HCT116 (cell line): ENCODE data around the gene HDAC2. TPM values are rescaled to one million over a fixed set of nuclear protein-coding genes. Genes with fewer than 3 reads are reported as not detected.
"Not testable (repeated sequence)": the region's sequence is repeated elsewhere in the genome, so short reads cannot be mapped to it uniquely, and the experiment has no call there.

Experiments
- ATAC-seq: fragments of 200-7000 bp; cut with Tn5 transposase; 2 replicates; pipeline ENCODE4 v1.9.1; 2020; ENCODE audit warnings: mild to moderate bottlenecking, moderate library complexity
- BruUV-seq: library from RNA; stranded (reverse); fragments of 400-500 nt; replicated peaks from 2 replicates; lab custom pipeline; 2021; lab: Mats Ljungman, UMichigan
- CTCF ChIA-PET: fragments of 300-600 bp; sonication (Branson Sonifier 250); formaldehyde crosslinking; loops from one replicate; lab custom pipeline; 2021; ENCODE audit warnings: antibody characterized with exemption; lab: Charles Lee
- POLR2A ChIA-PET: fragments of 300-600, 350-600 bp; sonication (Branson Sonifier 250); formaldehyde crosslinking; loops from one replicate; lab custom pipeline; 2021; ENCODE audit warnings: antibody characterized with exemption; lab: Charles Lee
- RAD21 ChIA-PET, 2 experiments: fragments of 300-600 bp; sonication (Branson Sonifier 250); formaldehyde crosslinking; loops; one replicate each; lab custom pipeline; 2023; ENCODE audit warnings: low total read pairs in 2 of 2; ENCODE audit not compliant: uncharacterized antibody in 2 of 2, unreplicated experiment in 2 of 2, low non-redundant PET in 1 of 2; lab: Charles Lee
- DNase-seq: peaks from one replicate; pipeline ENCODE4 v3.0.0-alpha.2; 2010; ENCODE audit warnings: low read depth, low spot score
- H2AFZ ChIP-seq: fragments of 200-600 bp; shearing (Covaris generic), sonication (generic); 2 replicates; pipeline ENCODE4 v1.6.1; 2017; ENCODE audit warnings: low read depth, mixed run types, mixed read lengths, antibody characterized with exemption, low read length; ENCODE audit not compliant: poor library complexity, severe bottlenecking
- H3K27ac ChIP-seq: 2 replicates; pipeline ENCODE4 v1.5.1; 2012; ENCODE audit warnings: low read depth, low read length
- H3K27me3 ChIP-seq: fragments of 200-600 bp; sonication (generic); 2 replicates; pipeline ENCODE4 v1.6.1; 2016; ENCODE audit warnings: mixed run types, low read length, mixed read lengths; ENCODE audit not compliant: insufficient read depth
- H3K36me3 ChIP-seq, 2 experiments: fragments of 200-500 bp in 1 of 2; fragments of 200-600 bp in 1 of 2; sonication (Bioruptor generic) in 1 of 2; sonication (generic) in 1 of 2; 2 replicates each; pipeline versions ENCODE4 v1.5.1 to v1.6.1; 2014 to 2016; ENCODE audit warnings: low read length in 2 of 2, inconsistent platforms in 1 of 2, mixed read lengths in 1 of 2, mixed run types in 1 of 2; ENCODE audit not compliant: insufficient read depth in 2 of 2, control insufficient read depth in 1 of 2
- H3K4me1 ChIP-seq, 2 experiments: fragments of 200-600 bp in 1 of 2; sonication (generic) in 1 of 2; 2 replicates each; pipeline versions ENCODE4 v1.5.1 to v1.6.1; 2012 to 2017; ENCODE audit warnings: low read length in 2 of 2, inconsistent platforms in 1 of 2, mild to moderate bottlenecking in 1 of 2, mixed read lengths in 1 of 2, mixed run types in 1 of 2, moderate library complexity in 1 of 2; ENCODE audit not compliant: insufficient read depth in 2 of 2, control insufficient read depth in 1 of 2
- H3K4me2 ChIP-seq: fragments of 200-600 bp; sonication (generic); 2 replicates; pipeline ENCODE4 v1.6.1; 2017; ENCODE audit warnings: mixed run types, low read length, mixed read lengths
- H3K4me3 ChIP-seq, 2 experiments: fragments of 200-600 bp in 1 of 2; sonication (generic) in 1 of 2; replicated peaks in 1 of 2; 2 replicates each; pipeline ENCODE4 v1.5.1; 2011 to 2016; ENCODE audit warnings: low read length in 2 of 2, control low read depth in 1 of 2, low read depth in 1 of 2, mild to moderate bottlenecking in 1 of 2, mixed read lengths in 1 of 2, mixed run types in 1 of 2
- H3K79me2 ChIP-seq: fragments of 200-600 bp; sonication (generic); 2 replicates; pipeline ENCODE4 v1.6.1; 2017; ENCODE audit warnings: mild to moderate bottlenecking, mixed run types, low read length, moderate library complexity, mixed read lengths; ENCODE audit not compliant: insufficient read depth
- H3K9ac ChIP-seq: fragments of 200-600 bp; sonication (generic); 2 replicates; pipeline ENCODE4 v1.6.1; 2016; ENCODE audit warnings: low read length, mixed read lengths
- H3K9me2 ChIP-seq: fragments of 200-600 bp; sonication (generic), shearing (Covaris generic); 2 replicates; pipeline ENCODE4 v1.6.1; 2017; ENCODE audit warnings: mixed run types, mild to moderate bottlenecking, moderate library complexity; ENCODE audit not compliant: insufficient read depth
- H3K9me3 ChIP-seq, 2 experiments: fragments of 200-500 bp in 1 of 2; fragments of 200-600 bp in 1 of 2; sonication (Bioruptor generic) in 1 of 2; sonication (generic) in 1 of 2; 2 replicates each; pipeline ENCODE4 v1.6.1; 2014 to 2017; ENCODE audit warnings: low read length in 2 of 2, mixed read lengths in 2 of 2, inconsistent platforms in 1 of 2, low read depth in 1 of 2, mild to moderate bottlenecking in 1 of 2, mixed run types in 1 of 2, moderate library complexity in 1 of 2; ENCODE audit not compliant: control insufficient read depth in 1 of 2, insufficient read depth in 1 of 2
- H4K20me1 ChIP-seq: fragments of 200-600 bp; sonication (generic), shearing (Covaris generic); 2 replicates; pipeline ENCODE4 v1.6.1; 2017; ENCODE audit warnings: mixed run types, mild to moderate bottlenecking, moderate library complexity; ENCODE audit not compliant: insufficient read depth
- CBX3 ChIP-seq: IDR thresholded peaks from 2 replicates; pipeline ENCODE4 v1.6.1; 2012; ENCODE audit warnings: low read depth
- EGR1 ChIP-seq: IDR thresholded peaks from 2 replicates; pipeline ENCODE4 v1.6.1; 2012; ENCODE audit warnings: low read depth
- EZH2 ChIP-seq: fragments of 200-600 bp; sonication (generic); IDR thresholded peaks from 2 replicates; pipeline ENCODE4 v1.6.1; 2017; ENCODE audit warnings: antibody characterized with exemption, mixed run types
- POLR2A ChIP-seq: IDR thresholded peaks from 2 replicates; pipeline ENCODE4 v1.7.0; 2011; ENCODE audit warnings: borderline replicate concordance; ENCODE audit not compliant: insufficient read depth, insufficient read length; ENCODE audit errors: extremely low read depth
- POLR2AphosphoS5 ChIP-seq: IDR thresholded peaks from 2 replicates; pipeline ENCODE4 v1.6.1; 2011; ENCODE audit warnings: mild to moderate bottlenecking, low read depth, low read length, moderate library complexity
- RAD21 ChIP-seq: IDR thresholded peaks from 2 replicates; pipeline ENCODE4 v1.6.1; 2012; ENCODE audit warnings: low read depth, mild to moderate bottlenecking
- SIN3A ChIP-seq: IDR thresholded peaks from 2 replicates; pipeline ENCODE4 v1.6.1; 2012; ENCODE audit warnings: low read depth
- SRF ChIP-seq: IDR thresholded peaks from 2 replicates; pipeline ENCODE4 v1.6.1; 2012; ENCODE audit warnings: low read depth
- TCF7L2 ChIP-seq: IDR thresholded peaks from 2 replicates; pipeline ENCODE4 v1.7.0; 2011; ENCODE audit warnings: borderline replicate concordance, inconsistent platforms; ENCODE audit not compliant: insufficient read depth, insufficient read length; ENCODE audit errors: extremely low read depth
- ZFX ChIP-seq: fragments of 450-650 bp; IDR thresholded peaks from 2 replicates; pipeline ENCODE4 v1.6.1; 2017
- ZNF274 ChIP-seq: fragments of 200-500 bp; sonication (Bioruptor generic); IDR thresholded peaks from 2 replicates; pipeline ENCODE4 v1.6.1; 2014; ENCODE audit warnings: mild to moderate bottlenecking, low read depth, low read length, inconsistent platforms
- intact Hi-C: fragments of 100-400 bp; cut with micrococcal nuclease; formaldehyde crosslinking; loops from 2 replicates; pipeline ENCODE4 v1.10.0; 2022
- total RNA-seq: library from RNA; stranded (reverse); gene quantifications from one replicate; pipeline ENCODE4 v1.2.1, GENCODE V29; 2021; ENCODE audit not compliant: unreplicated experiment
- TF ChIP-seq, protein P1 (sequence below): IDR thresholded peaks from 2 replicates; pipeline ENCODE4 v1.6.1; 2012
- TF ChIP-seq, protein P2 (sequence below): IDR thresholded peaks from 2 replicates; pipeline ENCODE4 v1.6.1; 2011; ENCODE audit warnings: mild to moderate bottlenecking, low read length, moderate library complexity; ENCODE audit not compliant: insufficient replicate concordance; ENCODE audit errors: extremely low read depth
- TF ChIP-seq, protein P3 (sequence below): IDR thresholded peaks from 2 replicates; pipeline ENCODE4 v1.6.1; 2012
- TF ChIP-seq, protein P4 (sequence below), 3 experiments: fragments of 200-600 bp in 1 of 3; sonication (generic) in 1 of 3; IDR thresholded peaks in 2 of 3; conservative IDR thresholded peaks in 1 of 3; 2 replicates each; pipeline ENCODE4 v1.5.1; 2012 to 2017; ENCODE audit warnings: low read depth in 2 of 3, low read length in 2 of 3, antibody characterized with exemption in 1 of 3, borderline replicate concordance in 1 of 3, control low read depth in 1 of 3, mild to moderate bottlenecking in 1 of 3, mixed read lengths in 1 of 3, mixed run types in 1 of 3, moderate library complexity in 1 of 3; ENCODE audit not compliant: insufficient read depth in 1 of 3

Gene HDAC2
- total RNA-seq, 1 experiment from 2014 or later, result 153 TPM

DNA sequence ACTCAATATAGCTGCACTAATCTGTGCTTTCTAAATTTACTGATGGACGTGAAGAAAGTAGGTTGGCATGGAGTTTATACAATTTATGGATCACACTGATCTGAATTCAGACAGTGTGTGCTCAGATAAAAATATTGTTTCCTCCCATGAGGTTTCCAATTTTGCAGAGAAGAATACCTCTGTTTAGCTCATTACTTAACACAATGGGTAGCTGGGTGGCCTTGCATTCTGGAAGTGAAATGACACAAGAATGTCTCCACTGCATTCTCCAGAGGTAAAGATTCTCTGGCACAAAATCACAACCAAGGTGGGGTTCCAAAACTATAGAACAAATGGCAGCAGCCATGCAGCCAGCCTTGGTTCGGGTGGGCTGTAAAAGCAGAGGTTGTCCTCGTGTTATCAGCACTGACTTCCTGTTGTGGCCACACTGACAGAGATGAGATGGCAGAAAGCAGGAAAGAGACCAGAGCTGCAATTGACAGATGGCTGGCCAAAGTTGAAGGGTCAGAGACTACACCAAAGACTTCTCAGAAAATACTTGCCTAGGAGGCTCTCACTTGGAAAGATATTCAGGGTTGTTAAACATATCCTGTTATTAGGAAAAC is 50.2 kb downstream of the HDAC2 start:
- DNase-seq (no peak), ATAC-seq (no peak)
- no peak overlapping the region for H3K4me3 ChIP-seq
- CTCF ChIA-PET, result interaction anchor here (0.6 to 2.0 kb wide), 2 partner anchors 11 to 31 kb away, joined by 3 to 8 read pairs; no protein-coding TSS in a partner anchor
- H3K27me3 ChIP-seq, result no peaks in the 10 kb centered on the region
- no peak overlapping the region for H3K4me2 ChIP-seq
- RAD21 ChIA-PET, result no interaction called here
- no peaks in the 10 kb centered on the region for H3K36me3 ChIP-seq
- no peaks in the 10 kb centered on the region for H4K20me1 ChIP-seq
- POLR2A ChIA-PET, result no interaction called here
- no peak overlapping the region for H3K27ac ChIP-seq
- intact Hi-C loops, result no loop called here
- no peaks in the 10 kb centered on the region; the same call in 1 of the 2 replicates for H3K9me2 ChIP-seq
- H3K9me3 ChIP-seq, result no peaks in the 10 kb centered on the region
- TF ChIP-seq TCF7L2, result no peak
- no peak for TF ChIP-seq EZH2
- no peak for TF ChIP-seq SRF
- TF ChIP-seq, protein P1, sequence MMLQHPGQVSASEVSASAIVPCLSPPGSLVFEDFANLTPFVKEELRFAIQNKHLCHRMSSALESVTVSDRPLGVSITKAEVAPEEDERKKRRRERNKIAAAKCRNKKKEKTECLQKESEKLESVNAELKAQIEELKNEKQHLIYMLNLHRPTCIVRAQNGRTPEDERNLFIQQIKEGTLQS, result no peak
- TF ChIP-seq ZFX, result no peak
- TF ChIP-seq, protein P2, sequence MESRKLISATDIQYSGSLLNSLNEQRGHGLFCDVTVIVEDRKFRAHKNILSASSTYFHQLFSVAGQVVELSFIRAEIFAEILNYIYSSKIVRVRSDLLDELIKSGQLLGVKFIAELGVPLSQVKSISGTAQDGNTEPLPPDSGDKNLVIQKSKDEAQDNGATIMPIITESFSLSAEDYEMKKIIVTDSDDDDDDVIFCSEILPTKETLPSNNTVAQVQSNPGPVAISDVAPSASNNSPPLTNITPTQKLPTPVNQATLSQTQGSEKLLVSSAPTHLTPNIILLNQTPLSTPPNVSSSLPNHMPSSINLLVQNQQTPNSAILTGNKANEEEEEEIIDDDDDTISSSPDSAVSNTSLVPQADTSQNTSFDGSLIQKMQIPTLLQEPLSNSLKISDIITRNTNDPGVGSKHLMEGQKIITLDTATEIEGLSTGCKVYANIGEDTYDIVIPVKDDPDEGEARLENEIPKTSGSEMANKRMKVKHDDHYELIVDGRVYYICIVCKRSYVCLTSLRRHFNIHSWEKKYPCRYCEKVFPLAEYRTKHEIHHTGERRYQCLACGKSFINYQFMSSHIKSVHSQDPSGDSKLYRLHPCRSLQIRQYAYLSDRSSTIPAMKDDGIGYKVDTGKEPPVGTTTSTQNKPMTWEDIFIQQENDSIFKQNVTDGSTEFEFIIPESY, result no peak
- TF ChIP-seq EGR1, result no peak
- no peak for TF ChIP-seq ZNF274
- TF ChIP-seq, protein P3, sequence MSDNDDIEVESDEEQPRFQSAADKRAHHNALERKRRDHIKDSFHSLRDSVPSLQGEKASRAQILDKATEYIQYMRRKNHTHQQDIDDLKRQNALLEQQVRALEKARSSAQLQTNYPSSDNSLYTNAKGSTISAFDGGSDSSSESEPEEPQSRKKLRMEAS, result no peak
- no peak for TF ChIP-seq RAD21
- TF ChIP-seq SIN3A, result no peak
- TF ChIP-seq, protein P4, sequence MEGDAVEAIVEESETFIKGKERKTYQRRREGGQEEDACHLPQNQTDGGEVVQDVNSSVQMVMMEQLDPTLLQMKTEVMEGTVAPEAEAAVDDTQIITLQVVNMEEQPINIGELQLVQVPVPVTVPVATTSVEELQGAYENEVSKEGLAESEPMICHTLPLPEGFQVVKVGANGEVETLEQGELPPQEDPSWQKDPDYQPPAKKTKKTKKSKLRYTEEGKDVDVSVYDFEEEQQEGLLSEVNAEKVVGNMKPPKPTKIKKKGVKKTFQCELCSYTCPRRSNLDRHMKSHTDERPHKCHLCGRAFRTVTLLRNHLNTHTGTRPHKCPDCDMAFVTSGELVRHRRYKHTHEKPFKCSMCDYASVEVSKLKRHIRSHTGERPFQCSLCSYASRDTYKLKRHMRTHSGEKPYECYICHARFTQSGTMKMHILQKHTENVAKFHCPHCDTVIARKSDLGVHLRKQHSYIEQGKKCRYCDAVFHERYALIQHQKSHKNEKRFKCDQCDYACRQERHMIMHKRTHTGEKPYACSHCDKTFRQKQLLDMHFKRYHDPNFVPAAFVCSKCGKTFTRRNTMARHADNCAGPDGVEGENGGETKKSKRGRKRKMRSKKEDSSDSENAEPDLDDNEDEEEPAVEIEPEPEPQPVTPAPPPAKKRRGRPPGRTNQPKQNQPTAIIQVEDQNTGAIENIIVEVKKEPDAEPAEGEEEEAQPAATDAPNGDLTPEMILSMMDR (IDR thresholded peaks at IDR 0.05 in 2 of 3, conservative IDR thresholded peaks at IDR 0.05 in 1 of 3; ENCODE audit: borderline replicate concordance in 1 of 3, insufficient read depth in 1 of 3, low read depth in 2 of 3, low read length in 2 of 3), result no peak
- no peak for TF ChIP-seq POLR2A
- TF ChIP-seq POLR2AphosphoS5, result no peak
- TF ChIP-seq CBX3, result no peak
- H2AFZ ChIP-seq, result no peak overlapping the region
- no peak overlapping the region for H3K9ac ChIP-seq
- no peaks in the 10 kb centered on the region for H3K79me2 ChIP-seq
- BruUV-seq, result no TSS peak
- H3K4me1 ChIP-seq, result no peaks in the 10 kb centered on the region

DNA sequence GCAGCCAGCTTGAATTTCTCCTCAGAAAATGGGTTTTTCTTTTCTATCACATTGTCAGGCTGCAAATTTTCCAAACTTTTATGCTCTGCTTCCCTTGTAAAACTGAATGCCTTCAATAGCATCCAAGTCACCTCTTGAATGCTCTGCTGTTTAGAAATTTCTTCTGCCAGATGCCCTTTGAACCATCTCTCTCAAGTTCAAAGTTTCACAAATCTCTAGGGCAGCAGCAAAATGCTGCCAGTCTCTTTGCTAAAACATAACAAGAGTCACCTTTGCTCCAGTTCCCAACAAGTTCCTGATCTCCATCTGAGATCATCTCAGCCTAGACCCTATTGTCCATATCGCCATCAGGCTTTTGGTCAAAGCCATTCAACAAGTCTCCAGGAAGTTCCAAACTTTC is 60.7 kb downstream of the HDAC2 start:
- DNase-seq, ATAC-seq, H3K9me3 ChIP-seq, H3K4me1 ChIP-seq, H3K4me3 ChIP-seq, BruUV-seq, RAD21 ChIA-PET, H3K36me3 ChIP-seq, H2AFZ ChIP-seq, H3K4me2 ChIP-seq, H3K27ac ChIP-seq, H3K27me3 ChIP-seq, H3K9ac ChIP-seq, H4K20me1 ChIP-seq, H3K79me2 ChIP-seq, H3K9me2 ChIP-seq, POLR2A ChIA-PET: not testable (repeated sequence)
- intact Hi-C loops, result loop anchor here (10.0 kb wide), 1 partner anchor 1575 kb away; no protein-coding TSS in a partner anchor
- CTCF ChIA-PET, result interaction anchor here (1.1 to 2.5 kb wide), 3 partner anchors 23 to 1131 kb away, joined by 3 to 6 read pairs (median 6); no protein-coding TSS in a partner anchor
